Measurements from ENCODE around the gene NAE1. TPM values are rescaled to one million over a fixed set of nuclear protein-coding genes. Genes with fewer than 3 reads are reported as not detected.

NAE1 gene
- polyA plus RNA-seq, 2 of the 4 experiments (the other 2 are of a cell fraction): 96.2 to 132 TPM

DNA sequence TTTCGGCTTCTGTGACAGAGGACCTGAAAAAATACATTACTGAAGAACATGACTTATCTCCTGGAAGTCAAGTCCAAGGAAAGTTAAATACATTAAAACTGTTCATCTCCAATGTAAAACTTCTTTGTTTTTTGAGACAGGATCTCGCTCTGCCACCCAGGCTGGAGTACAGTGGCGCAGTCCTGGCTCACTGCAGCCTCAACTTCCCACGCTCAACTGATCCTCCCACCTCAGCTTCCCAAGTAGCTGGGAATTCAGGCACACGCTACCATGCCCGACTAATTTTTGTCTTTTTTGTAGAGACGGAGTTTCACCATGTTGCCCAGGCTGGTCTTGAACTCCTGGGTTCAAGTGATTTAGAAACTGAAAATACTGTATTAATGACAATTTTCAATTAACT is 19.7 kb downstream of the NAE1 start:
- POLR2A ChIA-PET: no interaction called here
- 95% methylated on average over 7 of the region's 7 CpGs for WGBS (ENCODE audit: missing lambda C conversion rate)
- H3K4me2 ChIP-seq: no peak overlapping the region
- ATAC-seq: peak in 1 of 2 experiments; percentile 23; a peak in 2 of 6 replicates
- CTCF ChIA-PET: interaction anchor here (1.1 to 3.1 kb wide), 3 partner anchors 19 to 62 kb away, joined by 3 to 14 read pairs (median 7); partner anchors contain the start of gene NAE1
- no peak for DNase-seq (ENCODE audit: low read depth in 1 of 2, low spot score in 1 of 2)
- no peak overlapping the region for H3K27ac ChIP-seq
- no peak overlapping the region for H3K4me3 ChIP-seq
- TF ChIP-seq, protein P1, sequence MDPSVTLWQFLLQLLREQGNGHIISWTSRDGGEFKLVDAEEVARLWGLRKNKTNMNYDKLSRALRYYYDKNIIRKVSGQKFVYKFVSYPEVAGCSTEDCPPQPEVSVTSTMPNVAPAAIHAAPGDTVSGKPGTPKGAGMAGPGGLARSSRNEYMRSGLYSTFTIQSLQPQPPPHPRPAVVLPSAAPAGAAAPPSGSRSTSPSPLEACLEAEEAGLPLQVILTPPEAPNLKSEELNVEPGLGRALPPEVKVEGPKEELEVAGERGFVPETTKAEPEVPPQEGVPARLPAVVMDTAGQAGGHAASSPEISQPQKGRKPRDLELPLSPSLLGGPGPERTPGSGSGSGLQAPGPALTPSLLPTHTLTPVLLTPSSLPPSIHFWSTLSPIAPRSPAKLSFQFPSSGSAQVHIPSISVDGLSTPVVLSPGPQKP (IDR thresholded peaks at IDR 0.05; ENCODE audit: low read depth, low read length): no peak
- TF ChIP-seq HDAC2 (IDR thresholded peaks at IDR 0.05) (no peak), JUNB (IDR thresholded peaks at IDR 0.05) (no peak), SREBF2 (IDR thresholded peaks at IDR 0.05) (no peak)
- H3K4me1 ChIP-seq: no peaks in the 10 kb centered on the region
- no peaks in the 10 kb centered on the region for H3K9me3 ChIP-seq
- FAIRE-seq: no peak

DNA sequence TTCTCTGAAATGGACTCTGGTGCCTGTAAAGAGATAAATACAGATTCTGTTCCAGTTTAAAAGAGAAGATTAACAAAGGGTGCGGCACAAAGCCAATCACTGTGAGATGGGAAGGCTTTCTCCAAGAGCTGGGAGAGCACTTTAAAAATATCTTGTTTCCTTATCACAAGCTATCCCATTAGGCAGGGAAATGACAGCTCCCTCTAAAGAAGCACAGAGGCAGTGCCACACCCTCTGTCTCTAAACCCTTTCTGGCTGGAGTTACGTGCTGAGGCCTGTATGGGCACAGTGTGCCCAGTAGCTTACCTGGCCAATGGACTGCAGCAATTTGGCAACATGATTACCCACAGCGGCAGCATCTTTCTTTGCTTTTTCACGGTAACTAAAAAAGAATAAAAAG is 20.4 kb downstream of the NAE1 start:
- CTCF ChIA-PET: interaction anchor here (1.1 to 3.1 kb wide), 3 partner anchors 19 to 63 kb away, joined by 3 to 14 read pairs (median 7); partner anchors contain the start of gene NAE1
- Histone ChIP-seq H3K4me2 (no peak overlapping the region), H3K27ac (no peak overlapping the region), H3K4me3 (no peak overlapping the region), H3K9me3 (no peaks in the 10 kb centered on the region), H3K4me1 (no peaks in the 10 kb centered on the region)
- DNase-seq (ENCODE audit: low read depth in 1 of 2, low spot score in 1 of 2): no peak
- no peak for FAIRE-seq
- TF ChIP-seq CBX8 (IDR thresholded peaks at IDR 0.05) (no peak), NR3C1 (IDR thresholded peaks at IDR 0.05) (no peak), TFCP2L1 (CRISPR knock-in tag; IDR thresholded peaks at IDR 0.05) (no peak), EP300 (IDR thresholded peaks at IDR 0.05) (no peak), CEBPB (IDR thresholded peaks at IDR 0.05) (no peak), ZSCAN20 (CRISPR knock-in tag; IDR thresholded peaks at IDR 0.05) (no peak), FOSB (CRISPR knock-in tag; IDR thresholded peaks at IDR 0.05) (no peak), JUNB (IDR thresholded peaks at IDR 0.05) (no peak), FOSL2 (IDR thresholded peaks at IDR 0.05) (no peak), FOSL2 (CRISPR knock-in tag; IDR thresholded peaks at IDR 0.05) (no peak), RNF2 (IDR thresholded peaks at IDR 0.05; ENCODE audit: borderline replicate concordance, low read depth) (no peak), KDM5A (IDR thresholded peaks at IDR 0.05) (no peak)
- TF ChIP-seq, protein P2, sequence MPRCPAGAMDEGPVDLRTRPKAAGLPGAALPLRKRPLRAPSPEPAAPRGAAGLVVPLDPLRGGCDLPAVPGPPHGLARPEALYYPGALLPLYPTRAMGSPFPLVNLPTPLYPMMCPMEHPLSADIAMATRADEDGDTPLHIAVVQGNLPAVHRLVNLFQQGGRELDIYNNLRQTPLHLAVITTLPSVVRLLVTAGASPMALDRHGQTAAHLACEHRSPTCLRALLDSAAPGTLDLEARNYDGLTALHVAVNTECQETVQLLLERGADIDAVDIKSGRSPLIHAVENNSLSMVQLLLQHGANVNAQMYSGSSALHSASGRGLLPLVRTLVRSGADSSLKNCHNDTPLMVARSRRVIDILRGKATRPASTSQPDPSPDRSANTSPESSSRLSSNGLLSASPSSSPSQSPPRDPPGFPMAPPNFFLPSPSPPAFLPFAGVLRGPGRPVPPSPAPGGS (IDR thresholded peaks at IDR 0.05): no peak
- ATAC-seq: peak; percentile 47 to 65; a peak in 3 of 6 replicates
- 93% methylated on average over 4 of the region's 4 CpGs for WGBS (ENCODE audit: missing lambda C conversion rate)
- POLR2A ChIA-PET: no interaction called here

DNA sequence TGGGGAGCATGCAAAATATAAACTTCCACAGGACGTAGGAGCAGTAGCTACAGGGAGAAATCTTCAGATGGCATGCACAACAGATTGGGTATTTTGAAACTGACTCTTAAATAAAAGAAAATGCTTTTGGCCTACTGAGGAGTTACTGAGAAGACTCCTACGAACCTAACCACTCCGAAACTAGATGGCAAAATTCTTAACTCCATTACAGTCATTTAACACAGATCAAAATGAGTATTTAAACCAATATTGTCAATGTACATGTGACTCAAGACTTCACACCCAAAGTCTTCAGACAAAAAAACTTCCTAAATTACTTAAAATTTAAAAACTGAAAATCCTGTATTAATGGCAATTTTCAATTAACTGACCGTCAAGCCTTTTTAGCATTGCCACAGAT is 21.0 kb downstream of the NAE1 start:
- ChIA-PET POLR2A (no interaction called here), CTCF (interaction anchor here (2.4 to 3.1 kb wide), 2 partner anchors 20 to 58 kb away, joined by 7 to 14 read pairs; partner anchors contain the start of gene NAE1)
- FAIRE-seq (no peak), ATAC-seq (no peak), DNase-seq (ENCODE audit: low read depth in 1 of 2, low spot score in 1 of 2) (no peak)
- H3K4me3 ChIP-seq: no peak overlapping the region
- WGBS (ENCODE audit: missing lambda C conversion rate): 95% methylated on average over 4 of the region's 4 CpGs
- TF ChIP-seq ZSCAN20 (CRISPR knock-in tag; IDR thresholded peaks at IDR 0.05) (no peak), HOXB5 (CRISPR knock-in tag; IDR thresholded peaks at IDR 0.05) (no peak), HOXA7 (CRISPR knock-in tag; IDR thresholded peaks at IDR 0.05) (no peak), SMC3 (IDR thresholded peaks at IDR 0.05) (no peak), CBX8 (IDR thresholded peaks at IDR 0.05) (no peak), RFX5 (IDR thresholded peaks at IDR 0.05) (no peak), FOSL2 (IDR thresholded peaks at IDR 0.05) (no peak), FOSL2 (CRISPR knock-in tag; IDR thresholded peaks at IDR 0.05) (no peak), PHF8 (IDR thresholded peaks at IDR 0.05; ENCODE audit: borderline replicate concordance, low read depth) (no peak), MAZ (IDR thresholded peaks at IDR 0.05; ENCODE audit: borderline replicate concordance, low read depth, low read length) (no peak), CHD4 (IDR thresholded peaks at IDR 0.05; ENCODE audit: borderline replicate concordance) (no peak), CEBPB (IDR thresholded peaks at IDR 0.05) (no peak), KDM5A (IDR thresholded peaks at IDR 0.05) (no peak), JUN (IDR thresholded peaks at IDR 0.05) (no peak)
- TF ChIP-seq, protein P3, sequence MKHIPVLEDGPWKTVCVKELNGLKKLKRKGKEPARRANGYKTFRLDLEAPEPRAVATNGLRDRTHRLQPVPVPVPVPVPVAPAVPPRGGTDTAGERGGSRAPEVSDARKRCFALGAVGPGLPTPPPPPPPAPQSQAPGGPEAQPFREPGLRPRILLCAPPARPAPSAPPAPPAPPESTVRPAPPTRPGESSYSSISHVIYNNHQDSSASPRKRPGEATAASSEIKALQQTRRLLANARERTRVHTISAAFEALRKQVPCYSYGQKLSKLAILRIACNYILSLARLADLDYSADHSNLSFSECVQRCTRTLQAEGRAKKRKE (CRISPR knock-in tag; IDR thresholded peaks at IDR 0.05; ENCODE audit: low read depth): no peak
- TF ChIP-seq, protein P4, sequence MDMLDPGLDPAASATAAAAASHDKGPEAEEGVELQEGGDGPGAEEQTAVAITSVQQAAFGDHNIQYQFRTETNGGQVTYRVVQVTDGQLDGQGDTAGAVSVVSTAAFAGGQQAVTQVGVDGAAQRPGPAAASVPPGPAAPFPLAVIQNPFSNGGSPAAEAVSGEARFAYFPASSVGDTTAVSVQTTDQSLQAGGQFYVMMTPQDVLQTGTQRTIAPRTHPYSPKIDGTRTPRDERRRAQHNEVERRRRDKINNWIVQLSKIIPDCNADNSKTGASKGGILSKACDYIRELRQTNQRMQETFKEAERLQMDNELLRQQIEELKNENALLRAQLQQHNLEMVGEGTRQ (IDR thresholded peaks at IDR 0.05): no peak
- TF ChIP-seq, protein P5, sequence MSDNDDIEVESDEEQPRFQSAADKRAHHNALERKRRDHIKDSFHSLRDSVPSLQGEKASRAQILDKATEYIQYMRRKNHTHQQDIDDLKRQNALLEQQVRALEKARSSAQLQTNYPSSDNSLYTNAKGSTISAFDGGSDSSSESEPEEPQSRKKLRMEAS (IDR thresholded peaks at IDR 0.05): no peak
- TF ChIP-seq, protein P6, sequence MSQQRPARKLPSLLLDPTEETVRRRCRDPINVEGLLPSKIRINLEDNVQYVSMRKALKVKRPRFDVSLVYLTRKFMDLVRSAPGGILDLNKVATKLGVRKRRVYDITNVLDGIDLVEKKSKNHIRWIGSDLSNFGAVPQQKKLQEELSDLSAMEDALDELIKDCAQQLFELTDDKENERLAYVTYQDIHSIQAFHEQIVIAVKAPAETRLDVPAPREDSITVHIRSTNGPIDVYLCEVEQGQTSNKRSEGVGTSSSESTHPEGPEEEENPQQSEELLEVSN (IDR thresholded peaks at IDR 0.05; ENCODE audit: borderline replicate concordance, low read depth): no peak
- no peak overlapping the region for H3K4me2 ChIP-seq
- H3K4me1 ChIP-seq: no peaks in the 10 kb centered on the region
- H3K27ac ChIP-seq: no peak overlapping the region
- no peaks in the 10 kb centered on the region for H3K9me3 ChIP-seq
